GM12874 (cell line): ENCODE results near the gene ABCC9.

Source experiments
- TF ChIP-seq, protein P1 (sequence below): IDR thresholded peaks from 2 replicates; pipeline ENCODE4 v1.5.1; 2011; ENCODE audit warnings: low read depth, mild to moderate bottlenecking, control low read depth, low read length, moderate library complexity; ENCODE audit not compliant: insufficient read depth

The ABCC9 gene

DNA sequence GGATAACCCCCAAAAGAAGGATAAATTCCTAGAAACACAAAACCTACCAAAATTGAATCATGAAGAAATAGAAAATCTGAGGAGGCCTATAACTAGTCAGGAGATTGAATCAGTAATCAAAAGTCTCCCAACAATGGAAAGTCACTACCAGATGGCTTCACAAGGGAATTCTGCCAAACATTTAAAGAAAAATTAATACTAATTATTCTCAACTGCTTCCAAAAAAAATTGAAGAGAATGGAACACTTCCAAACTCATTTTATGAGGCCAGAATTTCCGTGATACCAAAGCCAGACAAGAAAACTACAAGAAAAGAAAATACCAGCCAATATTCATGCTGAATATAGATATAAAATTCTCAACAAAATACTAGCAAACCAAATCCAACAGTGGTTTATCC lies 7.8 kb upstream of the ABCC9 start:
- TF ChIP-seq, protein P1, sequence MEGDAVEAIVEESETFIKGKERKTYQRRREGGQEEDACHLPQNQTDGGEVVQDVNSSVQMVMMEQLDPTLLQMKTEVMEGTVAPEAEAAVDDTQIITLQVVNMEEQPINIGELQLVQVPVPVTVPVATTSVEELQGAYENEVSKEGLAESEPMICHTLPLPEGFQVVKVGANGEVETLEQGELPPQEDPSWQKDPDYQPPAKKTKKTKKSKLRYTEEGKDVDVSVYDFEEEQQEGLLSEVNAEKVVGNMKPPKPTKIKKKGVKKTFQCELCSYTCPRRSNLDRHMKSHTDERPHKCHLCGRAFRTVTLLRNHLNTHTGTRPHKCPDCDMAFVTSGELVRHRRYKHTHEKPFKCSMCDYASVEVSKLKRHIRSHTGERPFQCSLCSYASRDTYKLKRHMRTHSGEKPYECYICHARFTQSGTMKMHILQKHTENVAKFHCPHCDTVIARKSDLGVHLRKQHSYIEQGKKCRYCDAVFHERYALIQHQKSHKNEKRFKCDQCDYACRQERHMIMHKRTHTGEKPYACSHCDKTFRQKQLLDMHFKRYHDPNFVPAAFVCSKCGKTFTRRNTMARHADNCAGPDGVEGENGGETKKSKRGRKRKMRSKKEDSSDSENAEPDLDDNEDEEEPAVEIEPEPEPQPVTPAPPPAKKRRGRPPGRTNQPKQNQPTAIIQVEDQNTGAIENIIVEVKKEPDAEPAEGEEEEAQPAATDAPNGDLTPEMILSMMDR: no peak

DNA sequence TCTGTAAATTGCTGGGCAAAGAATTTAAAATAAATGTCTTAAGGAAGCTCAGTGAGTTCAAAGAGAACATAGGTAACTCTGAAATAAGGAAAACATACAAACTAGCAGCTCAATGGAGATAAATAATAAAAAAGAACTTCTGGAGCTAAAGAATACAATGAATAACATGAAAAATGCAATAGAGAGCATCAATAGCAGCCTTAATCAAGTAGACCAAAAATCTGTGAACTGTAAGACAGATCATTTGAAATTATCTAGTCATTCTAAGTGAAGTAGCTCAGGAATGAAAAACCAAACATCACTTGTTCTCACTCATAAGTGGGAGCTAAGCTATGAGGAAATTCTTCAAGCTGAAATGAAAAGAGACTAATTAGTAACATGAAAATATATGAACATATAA lies 5.8 kb upstream of the ABCC9 start:
- TF ChIP-seq, protein P1: no peak

DNA sequence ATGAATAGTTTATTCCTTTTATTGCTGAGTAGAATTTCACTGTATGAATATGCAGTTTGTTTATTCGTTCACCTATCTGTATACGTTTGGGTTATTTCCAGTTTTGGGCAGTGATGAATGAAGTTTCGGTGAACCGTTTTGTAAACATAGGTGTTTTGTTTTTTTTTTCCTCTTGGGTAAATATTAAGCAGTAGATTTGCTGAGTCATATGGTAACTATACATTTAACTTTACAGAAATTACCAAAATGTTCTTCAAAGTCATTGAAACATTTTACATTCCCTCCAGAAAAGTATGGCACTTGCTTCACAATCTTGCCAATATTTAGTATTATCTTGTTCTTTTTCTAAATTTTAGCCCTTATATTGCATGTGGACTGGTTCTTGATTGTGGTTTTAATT lies 3.8 kb upstream of the ABCC9 start:
- TF ChIP-seq, protein P1: no peak

DNA sequence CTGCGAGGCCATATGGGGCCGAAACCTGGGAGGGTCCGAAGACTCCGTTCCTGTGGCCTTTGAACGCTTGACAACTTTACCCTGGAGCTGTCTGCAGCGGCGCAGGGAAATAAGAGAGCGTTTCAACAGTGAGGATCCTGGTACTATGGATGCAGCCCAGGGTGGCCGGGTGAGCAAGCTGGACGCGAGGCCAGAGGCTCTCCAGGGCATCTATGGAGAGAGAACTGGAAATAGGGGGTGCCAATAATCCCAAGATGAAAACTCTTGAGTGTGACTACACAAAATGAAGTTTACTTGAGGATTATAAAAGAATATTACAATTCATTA lies 1.1 kb upstream of the ABCC9 start:
- TF ChIP-seq, protein P1: no peak

DNA sequence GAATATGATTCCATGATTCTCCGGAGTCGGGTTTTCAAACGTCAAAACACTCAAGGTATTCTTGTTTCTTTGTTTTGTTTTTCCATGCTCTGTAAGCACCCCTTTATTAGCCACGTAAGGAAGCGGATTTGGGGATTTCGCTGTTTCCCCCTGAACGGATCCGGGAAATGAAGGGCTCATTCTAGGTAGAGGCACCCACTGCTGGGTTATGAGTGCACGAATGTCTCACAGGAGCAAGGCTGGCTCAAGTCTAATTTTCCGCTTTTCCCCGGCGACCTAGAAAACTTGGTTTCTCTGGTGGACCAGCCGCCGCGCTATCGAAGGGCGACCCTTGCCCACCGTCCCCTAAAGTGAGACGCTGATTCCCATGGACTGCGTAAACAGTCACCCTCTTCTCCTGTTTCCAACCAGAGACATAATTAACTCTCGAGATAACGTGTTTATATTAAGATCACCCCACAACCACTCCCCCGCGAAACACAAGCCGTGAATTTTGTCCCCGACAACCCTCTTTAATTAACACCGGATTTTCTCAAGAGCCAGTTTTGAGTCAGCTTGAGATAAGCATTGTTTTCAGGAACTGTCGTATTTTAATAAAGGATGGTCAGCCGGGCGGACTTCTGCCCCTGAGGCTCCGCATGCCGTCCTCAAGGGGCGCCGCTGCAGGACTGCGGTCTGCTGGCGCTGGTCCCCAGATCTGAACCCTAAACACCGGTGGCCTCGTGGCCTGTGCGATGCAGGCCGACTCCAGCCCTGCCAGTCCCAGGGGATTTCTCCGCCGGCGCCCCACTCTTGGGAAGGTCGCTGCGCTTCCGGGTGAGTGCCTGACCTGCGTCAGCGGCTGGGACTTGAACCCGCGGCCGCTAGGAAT lies 515 bp upstream of the ABCC9 start:
- TF ChIP-seq, protein P1: no peak

DNA sequence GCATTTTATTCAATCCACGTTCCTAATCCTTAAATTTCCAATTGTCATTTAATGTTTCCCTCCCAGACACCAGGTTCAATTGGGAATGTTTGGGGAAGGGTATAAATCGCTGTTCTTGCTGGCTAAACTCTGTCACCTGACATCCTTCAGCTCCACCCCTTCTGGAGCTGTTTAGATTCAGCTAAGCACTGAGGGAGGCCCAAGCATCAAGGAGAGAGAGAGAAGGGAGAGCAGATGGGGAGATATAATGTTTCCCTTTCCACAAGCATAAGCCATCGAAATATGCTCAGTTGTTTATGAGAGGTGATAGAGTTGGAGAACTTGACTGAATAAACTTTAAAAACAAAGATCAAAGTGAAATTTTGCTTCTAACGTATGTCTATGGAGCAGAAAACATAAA lies 1.8 kb downstream of the ABCC9 start:
- TF ChIP-seq, protein P1: no peak

DNA sequence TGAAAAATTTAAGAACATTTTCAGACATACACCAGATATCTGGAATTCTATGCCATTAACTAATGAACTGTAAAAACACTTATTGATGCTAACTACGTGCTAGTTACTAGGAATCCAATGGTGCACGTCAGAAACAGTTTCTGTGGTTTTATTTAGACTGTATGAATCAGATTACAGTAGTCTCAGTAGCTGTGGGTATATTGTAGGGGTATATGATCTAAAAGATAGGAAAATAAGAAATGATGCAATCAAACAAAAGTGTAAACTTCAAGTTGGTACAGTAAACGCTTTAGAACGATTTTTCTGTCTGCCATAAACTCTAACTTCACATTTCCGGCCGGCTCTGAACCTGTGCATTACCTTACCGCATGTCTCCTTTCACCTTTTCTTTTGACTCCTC lies 2.3 kb downstream of the ABCC9 start:
- TF ChIP-seq, protein P1: no peak
